Kidney epithelial cell (primary cell): Measurements from ENCODE around the gene ATG2B. TPM values are rescaled to one million over a fixed set of nuclear protein-coding genes. Genes with fewer than 3 reads are reported as not detected.

ENCODE experiments used
- DNase-seq: peaks from one replicate; pipeline ENCODE4 v3.0.0-alpha.2; 2010; ENCODE audit warnings: low read depth
- H3K27me3 ChIP-seq: 2 replicates; pipeline ENCODE4 v1.6.0; 2011; ENCODE audit warnings: low read length; ENCODE audit not compliant: control insufficient read depth, insufficient read depth
- H3K36me3 ChIP-seq: 2 replicates; pipeline ENCODE4 v1.5.1; 2011; ENCODE audit warnings: low read length; ENCODE audit not compliant: control insufficient read depth, insufficient read depth
- H3K4me3 ChIP-seq: 2 replicates; pipeline ENCODE4 v1.5.1; 2011; ENCODE audit warnings: low read depth, mild to moderate bottlenecking, control low read depth, low read length
- CTCF ChIP-seq: IDR thresholded peaks from 2 replicates; pipeline ENCODE4 v1.5.1; 2011; ENCODE audit warnings: mild to moderate bottlenecking, moderate library complexity, low read length, control low read depth, inconsistent platforms; ENCODE audit not compliant: insufficient read depth, poor library complexity, severe bottlenecking
- total RNA-seq: library from RNA; depleted of rRNA; stranded (reverse); fragments of >200 nt; gene quantifications from 2 replicates; pipeline ENCODE4 v1.2.3, GENCODE V29; 2015

ATG2B gene
- total RNA-seq, 1 donor from 2014 or later: 12.0 TPM

GRCh38 chr14:96345669-96346068 lies 17.5 kb downstream of the ATG2B start:
- no peak for TF ChIP-seq CTCF
- Histone ChIP-seq H3K4me3 (no peak overlapping the region), H3K36me3 (no peaks in the 10 kb centered on the region), H3K27me3 (no peaks in the 10 kb centered on the region)
- DNase-seq: no peak

- no peaks in the 10 kb centered on the region for H3K36me3 ChIP-seq
- TF ChIP-seq CTCF: no peak
- H3K27me3 ChIP-seq: no peaks in the 10 kb centered on the region
- no peak for DNase-seq
- H3K4me3 ChIP-seq: no peak overlapping the region
Observed at GRCh38 chr14:96341323-96341722, 21.8 kb downstream of the ATG2B start.

- H3K36me3 ChIP-seq: no peaks in the 10 kb centered on the region
- H3K27me3 ChIP-seq: no peaks in the 10 kb centered on the region
- no peak for TF ChIP-seq CTCF
- H3K4me3 ChIP-seq: no peak overlapping the region
- no peak for DNase-seq
Observed at GRCh38 chr14:96338551-96338950, 24.6 kb downstream of the ATG2B start.

GRCh38 chr14:96324219-96324618 lies 38.9 kb downstream of the ATG2B start:
- Histone ChIP-seq H3K27me3 (no peaks in the 10 kb centered on the region), H3K36me3 (no peaks in the 10 kb centered on the region), H3K4me3 (no peak overlapping the region)
- TF ChIP-seq CTCF: no peak
- no peak for DNase-seq

- Histone ChIP-seq H3K27me3 (no peaks in the 10 kb centered on the region), H3K36me3 (no peaks in the 10 kb centered on the region), H3K4me3 (no peak overlapping the region)
- TF ChIP-seq CTCF: no peak
- no peak for DNase-seq
Observed at GRCh38 chr14:96320605-96321004, 42.5 kb downstream of the ATG2B start.

GRCh38 chr14:96318836-96319235 lies 44.3 kb downstream of the ATG2B start:
- no peak overlapping the region for H3K4me3 ChIP-seq
- no peak for DNase-seq
- TF ChIP-seq CTCF: no peak
- H3K36me3 ChIP-seq: no peaks in the 10 kb centered on the region
- H3K27me3 ChIP-seq: no peaks in the 10 kb centered on the region
